ENCODE measurements around the gene PCAT7.

GRCh38 chr9:94554439-94555331 is at the start of gene PCAT7:
- TF ChIP-seq MAX (IDR thresholded peaks at IDR 0.05; ENCODE audit: insufficient read depth, insufficient read length) (no peak), CTCF (IDR thresholded peaks at IDR 0.05; ENCODE audit: extremely low read depth in 1 of 2, insufficient read depth in 1 of 2, low read depth in 1 of 2, low read length in 2 of 2) (peak in 1 of 2 donors; percentile 29), POLR2AphosphoS5 (IDR thresholded peaks at IDR 0.05; ENCODE audit: insufficient read depth, low read depth, low read length) (no peak), FOS (IDR thresholded peaks at IDR 0.05; ENCODE audit: borderline replicate concordance, insufficient read depth, low read length) (no peak), MYC (IDR thresholded peaks at IDR 0.05; ENCODE audit: low read depth, low read length) (no peak), POLR2A (IDR thresholded peaks at IDR 0.05; ENCODE audit: low read depth, low read length) (no peak)
